Hepatocyte (in vitro differentiated cells): ENCODE results near the gene APLN. TPM values are rescaled to one million over a fixed set of nuclear protein-coding genes. Genes with fewer than 3 reads are reported as not detected.

Experiments used
- DNase-seq: peaks from one replicate; pipeline ENCODE4 v3.0.0-alpha.2; 2016; ENCODE audit warnings: low spot score
- H2AFZ ChIP-seq: fragments of 200-600 bp; sonication (generic); 2 replicates; pipeline ENCODE4 v1.6.0; 2016; ENCODE audit warnings: antibody characterized with exemption, mild to moderate bottlenecking
- H3K27ac ChIP-seq: fragments of 200-600 bp; sonication (generic); 2 replicates; pipeline ENCODE4 v1.5.1; 2016; ENCODE audit warnings: mild to moderate bottlenecking
- H3K27me3 ChIP-seq: fragments of 200-600 bp; sonication (generic); 2 replicates; pipeline ENCODE4 v1.6.1; 2016
- H3K36me3 ChIP-seq: fragments of 200-600 bp; sonication (generic); replicated peaks from 2 replicates; pipeline ENCODE4 v1.5.1; 2016; ENCODE audit warnings: low read depth; ENCODE audit not compliant: insufficient read depth
- H3K4me1 ChIP-seq: fragments of 200-600 bp; sonication (generic); 2 replicates; pipeline ENCODE4 v1.5.1; 2016; ENCODE audit warnings: mild to moderate bottlenecking, moderate library complexity; ENCODE audit not compliant: insufficient read depth
- H3K4me2 ChIP-seq: fragments of 200-600 bp; sonication (generic); 2 replicates; pipeline ENCODE4 v1.6.0; 2016
- H3K4me3 ChIP-seq: fragments of 200-600 bp; sonication (generic); 2 replicates; pipeline ENCODE4 v1.5.1; 2016; ENCODE audit warnings: mild to moderate bottlenecking
- H3K79me2 ChIP-seq: fragments of 200-600 bp; sonication (generic); 2 replicates; pipeline ENCODE4 v1.6.0; 2017; ENCODE audit warnings: mild to moderate bottlenecking
- H3K9me2 ChIP-seq: fragments of 200-600 bp; sonication (generic); replicated peaks from 2 replicates; pipeline ENCODE4 v1.6.0; 2017; ENCODE audit warnings: mild to moderate bottlenecking; ENCODE audit not compliant: insufficient read depth
- H3K9me3 ChIP-seq: fragments of 200-600 bp; sonication (generic); 2 replicates; pipeline ENCODE4 v1.5.1; 2016; ENCODE audit warnings: low read depth, mild to moderate bottlenecking
- H4K20me1 ChIP-seq: fragments of 200-600 bp; sonication (generic); 2 replicates; pipeline ENCODE4 v1.6.0; 2016; ENCODE audit warnings: mild to moderate bottlenecking; ENCODE audit not compliant: insufficient read depth, poor library complexity, severe bottlenecking
- EZH2 ChIP-seq: fragments of 200-600 bp; sonication (generic); IDR thresholded peaks from 2 replicates; pipeline ENCODE4 v1.6.1; 2016; ENCODE audit warnings: antibody characterized with exemption, mild to moderate bottlenecking, borderline replicate concordance
- EZH2phosphoT487 ChIP-seq: fragments of 200-600 bp; sonication (generic); IDR thresholded peaks from one replicate; pipeline ENCODE4 v1.6.1; 2018; ENCODE audit warnings: antibody characterized with exemption, mild to moderate bottlenecking, low read depth, moderate library complexity; ENCODE audit not compliant: unreplicated experiment, severe bottlenecking
- WGBS: methylation state at CpG from one replicate; pipeline ENCODE4 v1.1.6; 2016; ENCODE audit warnings: low lambda C conversion rate; ENCODE audit errors: missing lambda C conversion rate; 5-methylcytosine and 5-hydroxymethylcytosine counted together
- polyA plus RNA-seq: library from polyadenylated mRNA; unstranded; fragments of >200 nt; fragmentation: Nextera tagmentation; extraction: Ambion mirVana; gene quantifications from 2 replicates; pipeline ENCODE4 v1.2.1, GENCODE V29; 2016
- total RNA-seq: library from RNA; depleted of rRNA; stranded (reverse); fragments of >200 nt; gene quantifications from 2 replicates; pipeline ENCODE4 v1.2.3, GENCODE V29; 2014
- TF ChIP-seq, protein P1 (sequence below): fragments of 200-600 bp; sonication (generic); IDR thresholded peaks from 2 replicates; pipeline ENCODE4 v1.5.1; 2016; ENCODE audit warnings: antibody characterized with exemption, mild to moderate bottlenecking; ENCODE audit not compliant: poor library complexity

Gene APLN
- total and polyA plus RNA-seq, 2 experiments from 2014 or later: 0.30 TPM

DNA sequence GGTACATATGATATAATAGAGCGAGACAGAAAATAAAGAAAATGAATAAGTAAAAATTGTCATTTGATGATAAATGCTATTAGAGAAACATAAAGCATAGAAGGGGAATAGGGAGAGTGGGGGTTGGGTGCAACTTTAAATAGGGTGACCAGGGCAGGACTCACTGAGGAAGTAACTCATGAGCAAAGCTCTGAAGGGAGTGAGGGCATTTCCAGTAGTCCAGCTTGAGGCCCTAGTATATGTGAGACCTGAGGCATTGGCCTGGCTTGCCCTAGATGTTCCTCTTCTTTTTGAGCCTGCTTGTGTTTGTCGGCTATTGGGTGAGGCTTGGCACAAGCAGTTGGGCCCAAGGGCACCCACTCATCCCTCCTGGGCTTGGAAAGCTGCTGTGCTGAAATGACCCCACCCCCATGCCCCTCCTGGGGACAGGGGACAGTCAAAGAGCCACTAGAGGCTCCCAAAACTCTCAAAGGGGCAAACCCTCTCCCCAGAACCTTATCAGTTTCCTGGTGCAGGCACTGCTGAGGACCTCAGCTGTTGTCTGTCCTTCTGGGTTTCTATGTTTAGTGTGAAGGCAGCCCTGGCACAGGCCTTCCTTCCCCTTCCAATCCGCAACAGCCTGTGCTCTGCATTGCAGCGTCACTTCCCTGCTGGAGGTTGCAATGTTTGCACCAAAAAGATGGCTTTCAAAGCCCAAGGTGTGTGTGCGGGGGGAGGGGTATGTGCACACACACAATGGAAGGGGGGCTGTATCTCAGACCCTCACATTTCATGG, 40.1 kb downstream of the APLN start:
- DNase-seq: no peak
- H3K79me2 ChIP-seq: no peaks in the 10 kb centered on the region
- 79% methylated on average over 5 of the region's 5 CpGs for WGBS
- H3K4me2 ChIP-seq: no peak overlapping the region
- no peak overlapping the region for H2AFZ ChIP-seq
- TF ChIP-seq EZH2phosphoT487 (no peak), EZH2 (no peak)
- TF ChIP-seq, protein P1, sequence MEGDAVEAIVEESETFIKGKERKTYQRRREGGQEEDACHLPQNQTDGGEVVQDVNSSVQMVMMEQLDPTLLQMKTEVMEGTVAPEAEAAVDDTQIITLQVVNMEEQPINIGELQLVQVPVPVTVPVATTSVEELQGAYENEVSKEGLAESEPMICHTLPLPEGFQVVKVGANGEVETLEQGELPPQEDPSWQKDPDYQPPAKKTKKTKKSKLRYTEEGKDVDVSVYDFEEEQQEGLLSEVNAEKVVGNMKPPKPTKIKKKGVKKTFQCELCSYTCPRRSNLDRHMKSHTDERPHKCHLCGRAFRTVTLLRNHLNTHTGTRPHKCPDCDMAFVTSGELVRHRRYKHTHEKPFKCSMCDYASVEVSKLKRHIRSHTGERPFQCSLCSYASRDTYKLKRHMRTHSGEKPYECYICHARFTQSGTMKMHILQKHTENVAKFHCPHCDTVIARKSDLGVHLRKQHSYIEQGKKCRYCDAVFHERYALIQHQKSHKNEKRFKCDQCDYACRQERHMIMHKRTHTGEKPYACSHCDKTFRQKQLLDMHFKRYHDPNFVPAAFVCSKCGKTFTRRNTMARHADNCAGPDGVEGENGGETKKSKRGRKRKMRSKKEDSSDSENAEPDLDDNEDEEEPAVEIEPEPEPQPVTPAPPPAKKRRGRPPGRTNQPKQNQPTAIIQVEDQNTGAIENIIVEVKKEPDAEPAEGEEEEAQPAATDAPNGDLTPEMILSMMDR: no peak
- no peaks in the 10 kb centered on the region for H4K20me1 ChIP-seq
- H3K9me3 ChIP-seq: no peaks in the 10 kb centered on the region
- no peaks in the 10 kb centered on the region for H3K36me3 ChIP-seq
- H3K27me3 ChIP-seq: no peaks in the 10 kb centered on the region
- H3K27ac ChIP-seq: no peak overlapping the region
- H3K9me2 ChIP-seq: no peaks in the 10 kb centered on the region
- H3K4me3 ChIP-seq: no peak overlapping the region
- no peaks in the 10 kb centered on the region for H3K4me1 ChIP-seq

DNA sequence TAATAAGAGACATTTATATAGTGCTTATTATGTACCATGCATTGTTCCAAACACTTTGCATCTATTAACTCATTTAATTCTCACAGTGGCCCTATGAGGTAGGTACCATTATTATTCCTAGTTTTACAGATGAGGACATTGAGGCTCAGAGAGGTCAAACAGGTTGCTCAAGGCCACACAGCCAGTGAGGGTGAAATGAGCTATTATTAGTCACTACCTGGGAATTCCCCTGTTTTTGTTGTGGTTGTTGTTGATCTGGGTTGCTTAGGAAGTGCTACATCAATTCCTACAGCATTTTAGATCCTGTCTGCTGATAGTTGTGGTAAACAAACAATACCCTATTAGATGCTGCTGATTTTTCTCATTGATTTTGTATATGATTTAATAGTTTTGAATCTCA, 41.2 kb downstream of the APLN start:
- H3K9me3 ChIP-seq: no peaks in the 10 kb centered on the region
- H3K27me3 ChIP-seq: no peaks in the 10 kb centered on the region
- TF ChIP-seq EZH2: no peak
- H3K4me3 ChIP-seq: no peak overlapping the region
- H2AFZ ChIP-seq: no peak overlapping the region
- no peak overlapping the region for H3K4me2 ChIP-seq
- no peaks in the 10 kb centered on the region for H4K20me1 ChIP-seq
- no peaks in the 10 kb centered on the region for H3K79me2 ChIP-seq
- no peaks in the 10 kb centered on the region for H3K36me3 ChIP-seq
- H3K9me2 ChIP-seq: no peaks in the 10 kb centered on the region
- no peaks in the 10 kb centered on the region for H3K4me1 ChIP-seq
- DNase-seq: no peak
- no peak overlapping the region for H3K27ac ChIP-seq

DNA sequence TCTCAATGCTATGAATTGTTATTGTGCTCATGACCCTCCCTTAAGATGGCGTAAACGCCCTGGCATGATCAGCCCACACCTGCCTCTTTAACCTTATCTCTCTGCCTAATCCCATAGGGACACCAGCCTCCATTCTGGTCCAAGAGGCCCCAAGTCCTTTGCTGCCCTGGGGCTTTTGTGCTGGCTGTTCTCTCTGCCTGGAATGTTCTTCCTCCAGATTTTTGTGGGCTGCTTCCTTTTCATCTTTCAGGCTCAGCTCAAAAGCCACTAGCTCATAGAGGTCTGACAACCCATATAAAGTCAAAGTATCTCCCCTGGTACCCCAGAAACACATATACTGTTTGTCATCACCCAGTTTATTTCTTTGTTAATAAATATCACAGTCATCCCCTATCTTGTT, 42.4 kb downstream of the APLN start:
- no peak overlapping the region for H3K27ac ChIP-seq
- no peak for DNase-seq
- H3K4me2 ChIP-seq: no peak overlapping the region
- H3K4me1 ChIP-seq: no peaks in the 10 kb centered on the region
- no peaks in the 10 kb centered on the region for H3K9me2 ChIP-seq
- no peak for TF ChIP-seq EZH2phosphoT487
- no peak for TF ChIP-seq EZH2
- TF ChIP-seq, protein P1: no peak
- no peaks in the 10 kb centered on the region for H4K20me1 ChIP-seq
- H3K9me3 ChIP-seq: no peaks in the 10 kb centered on the region
- H3K27me3 ChIP-seq: no peaks in the 10 kb centered on the region
- no peak overlapping the region for H3K4me3 ChIP-seq
- H3K36me3 ChIP-seq: no peaks in the 10 kb centered on the region
- H3K79me2 ChIP-seq: no peaks in the 10 kb centered on the region
- WGBS: 92% methylated on average over 2 of the region's 2 CpGs
- H2AFZ ChIP-seq: no peak overlapping the region

- no peaks in the 10 kb centered on the region for H3K9me3 ChIP-seq
- no peaks in the 10 kb centered on the region for H4K20me1 ChIP-seq
- no peak overlapping the region for H3K27ac ChIP-seq
- no peak overlapping the region for H2AFZ ChIP-seq
- no peaks in the 10 kb centered on the region for H3K27me3 ChIP-seq
- no peaks in the 10 kb centered on the region for H3K36me3 ChIP-seq
- 79% methylated on average over 1 of the region's 1 CpG for WGBS
- TF ChIP-seq, protein P1: no peak
- TF ChIP-seq EZH2phosphoT487: no peak
- no peaks in the 10 kb centered on the region for H3K9me2 ChIP-seq
- H3K79me2 ChIP-seq: no peaks in the 10 kb centered on the region
- no peaks in the 10 kb centered on the region for H3K4me1 ChIP-seq
- no peak overlapping the region for H3K4me3 ChIP-seq
- no peak for DNase-seq
- H3K4me2 ChIP-seq: no peak overlapping the region
Measured at GRCh38 chrX:129609395-129609794, 45.4 kb downstream of the APLN start.
